Gastrocnemius medialis (tissue), 4 donors: ENCODE results near the gene CYS1. TPM values are rescaled to one million over a fixed set of nuclear protein-coding genes. Genes with fewer than 3 reads are reported as not detected.
"Not testable (repeated sequence)": the region's sequence is repeated elsewhere in the genome, so short reads cannot be mapped to it uniquely, and the experiment has no call there.

ENCODE experiments used
- ATAC-seq, 2 donors: fragments of 150-250 bp; one replicate each; pipeline ENCODE4 v1.9.1; 2016
- DNase-seq, 2 donors: peaks; one replicate each; pipeline ENCODE4 v3.0.0-alpha.2; 2019
- H3K27ac ChIP-seq, 4 donors: fragments of 200-600 bp; sonication (generic); 1 replicate in 1 of 4; 2 replicates in 3 of 4; pipeline ENCODE4 v1.5.1; 2016 to 2018; ENCODE audit warnings: mild to moderate bottlenecking in 2 of 4, moderate library complexity in 1 of 4
- H3K27me3 ChIP-seq, 3 donors: fragments of 200-600 bp; sonication (generic) in 2 of 3; 1 replicate in 1 of 3; 2 replicates in 2 of 3; pipeline versions ENCODE4 v1.5.1 to v1.6.0; 2016 to 2019; ENCODE audit warnings: mild to moderate bottlenecking in 1 of 3, moderate library complexity in 1 of 3
- H3K36me3 ChIP-seq, 2 donors: fragments of 200-600 bp; sonication (generic) in 1 of 2; one replicate each; pipeline ENCODE4 v1.5.1; 2017 to 2018
- H3K4me1 ChIP-seq, 2 donors: fragments of 200-600 bp; sonication (generic) in 1 of 2; one replicate each; pipeline ENCODE4 v1.5.1; 2016 to 2017; ENCODE audit warnings: mild to moderate bottlenecking in 2 of 2
- H3K4me3 ChIP-seq, 4 donors: fragments of 200-600 bp; sonication (generic) in 3 of 4; 1 replicate in 1 of 4; 2 replicates in 3 of 4; pipeline ENCODE4 v1.5.1; 2016 to 2019; ENCODE audit warnings: mild to moderate bottlenecking in 2 of 4
- H3K9me3 ChIP-seq, 3 donors: fragments of 200-600 bp; sonication (generic) in 2 of 3; 1 replicate in 1 of 3; 2 replicates in 2 of 3; pipeline ENCODE4 v1.5.1; 2016 to 2019
- POLR2A ChIP-seq, 2 donors: fragments of 450-650 bp; IDR thresholded peaks; one replicate each; pipeline ENCODE4 v1.6.1; 2017; ENCODE audit warnings: antibody characterized with exemption in 2 of 2, mild to moderate bottlenecking in 2 of 2, moderate library complexity in 2 of 2
- in situ Hi-C, 4 donors: fragments of 200-750 bp; cut with MboI; loops; one replicate each; pipeline versions ENCODE4 v1.15.0 to v1.8.0; 2017; ENCODE audit warnings: low sequenced_read_pairs in 4 of 4
- intact Hi-C: fragments of 100-400 bp; cut with DNase I; formaldehyde crosslinking; loops from one replicate; pipeline ENCODE4 v1.15.1; 2023; ENCODE audit warnings: low total_unique reads
- total RNA-seq, 4 donors: library from RNA; depleted of rRNA; stranded (reverse); fragments of >200 nt; gene quantifications; one replicate each; pipeline versions ENCODE4 v1.1.0 to v1.2.3, GENCODE V29; 2016
- TF ChIP-seq, protein P1 (sequence below), 5 experiments: fragments of 450-650 bp in 3 of 5; fragments of 200-600 bp in 2 of 5; sonication (generic) in 2 of 5; IDR thresholded peaks in 4 of 5; conservative IDR thresholded peaks in 1 of 5; 1 replicate in 4 of 5; 2 replicates in 1 of 5; pipeline ENCODE4 v1.5.1; 2016 to 2019; ENCODE audit warnings: antibody characterized with exemption in 5 of 5, mild to moderate bottlenecking in 3 of 5, moderate library complexity in 3 of 5

CYS1 gene
- total RNA-seq, 4 donors from 2014 or later = 0.10 to 0.42 (median 0.18) TPM; not detected in 1

DNA sequence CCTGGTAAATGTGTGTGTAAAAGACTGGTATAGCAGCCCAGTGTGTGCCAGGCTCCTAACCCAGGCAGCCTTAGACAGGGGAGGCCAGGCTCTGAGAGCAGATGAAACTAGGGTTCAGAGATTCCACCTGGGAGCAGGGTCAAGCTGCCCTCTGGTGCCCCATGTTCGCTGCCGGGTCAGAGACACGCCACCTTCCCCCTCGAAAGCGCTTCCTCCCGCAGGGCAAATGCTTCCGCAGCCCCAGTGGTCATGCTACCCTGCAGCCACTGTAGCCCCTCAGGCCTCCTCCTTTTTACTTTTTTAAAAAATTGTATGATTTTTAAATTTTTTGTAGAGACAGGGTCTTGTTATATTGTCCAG is 47.5 kb downstream of the CYS1 start:
- Histone ChIP-seq H3K36me3 (no peaks in the 10 kb centered on the region), H3K27ac (no peak overlapping the region), H3K9me3 (no peaks in the 10 kb centered on the region), H3K4me1 (peaks cover 23 to 40% of the 10 kb centered on the region in 2 donors), H3K4me3 (no peak overlapping the region), H3K27me3 (no peaks in the 10 kb centered on the region)
- in situ Hi-C loops = loop anchor here in 2 of 4 donors (25.0 kb wide), 2 partner anchors 220 to 395 kb away; partner anchors contain the start of gene YWHAQ (in 1 of the 2)
- DNase-seq = no peak
- TF ChIP-seq, protein P1, sequence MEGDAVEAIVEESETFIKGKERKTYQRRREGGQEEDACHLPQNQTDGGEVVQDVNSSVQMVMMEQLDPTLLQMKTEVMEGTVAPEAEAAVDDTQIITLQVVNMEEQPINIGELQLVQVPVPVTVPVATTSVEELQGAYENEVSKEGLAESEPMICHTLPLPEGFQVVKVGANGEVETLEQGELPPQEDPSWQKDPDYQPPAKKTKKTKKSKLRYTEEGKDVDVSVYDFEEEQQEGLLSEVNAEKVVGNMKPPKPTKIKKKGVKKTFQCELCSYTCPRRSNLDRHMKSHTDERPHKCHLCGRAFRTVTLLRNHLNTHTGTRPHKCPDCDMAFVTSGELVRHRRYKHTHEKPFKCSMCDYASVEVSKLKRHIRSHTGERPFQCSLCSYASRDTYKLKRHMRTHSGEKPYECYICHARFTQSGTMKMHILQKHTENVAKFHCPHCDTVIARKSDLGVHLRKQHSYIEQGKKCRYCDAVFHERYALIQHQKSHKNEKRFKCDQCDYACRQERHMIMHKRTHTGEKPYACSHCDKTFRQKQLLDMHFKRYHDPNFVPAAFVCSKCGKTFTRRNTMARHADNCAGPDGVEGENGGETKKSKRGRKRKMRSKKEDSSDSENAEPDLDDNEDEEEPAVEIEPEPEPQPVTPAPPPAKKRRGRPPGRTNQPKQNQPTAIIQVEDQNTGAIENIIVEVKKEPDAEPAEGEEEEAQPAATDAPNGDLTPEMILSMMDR (IDR thresholded peaks at IDR 0.05 in 4 of 5, conservative IDR thresholded peaks at IDR 0.05 in 1 of 5) = no peak
- TF ChIP-seq POLR2A (IDR thresholded peaks at IDR 0.05) = no peak
- intact Hi-C loops = no loop called here
- no peak for ATAC-seq

DNA sequence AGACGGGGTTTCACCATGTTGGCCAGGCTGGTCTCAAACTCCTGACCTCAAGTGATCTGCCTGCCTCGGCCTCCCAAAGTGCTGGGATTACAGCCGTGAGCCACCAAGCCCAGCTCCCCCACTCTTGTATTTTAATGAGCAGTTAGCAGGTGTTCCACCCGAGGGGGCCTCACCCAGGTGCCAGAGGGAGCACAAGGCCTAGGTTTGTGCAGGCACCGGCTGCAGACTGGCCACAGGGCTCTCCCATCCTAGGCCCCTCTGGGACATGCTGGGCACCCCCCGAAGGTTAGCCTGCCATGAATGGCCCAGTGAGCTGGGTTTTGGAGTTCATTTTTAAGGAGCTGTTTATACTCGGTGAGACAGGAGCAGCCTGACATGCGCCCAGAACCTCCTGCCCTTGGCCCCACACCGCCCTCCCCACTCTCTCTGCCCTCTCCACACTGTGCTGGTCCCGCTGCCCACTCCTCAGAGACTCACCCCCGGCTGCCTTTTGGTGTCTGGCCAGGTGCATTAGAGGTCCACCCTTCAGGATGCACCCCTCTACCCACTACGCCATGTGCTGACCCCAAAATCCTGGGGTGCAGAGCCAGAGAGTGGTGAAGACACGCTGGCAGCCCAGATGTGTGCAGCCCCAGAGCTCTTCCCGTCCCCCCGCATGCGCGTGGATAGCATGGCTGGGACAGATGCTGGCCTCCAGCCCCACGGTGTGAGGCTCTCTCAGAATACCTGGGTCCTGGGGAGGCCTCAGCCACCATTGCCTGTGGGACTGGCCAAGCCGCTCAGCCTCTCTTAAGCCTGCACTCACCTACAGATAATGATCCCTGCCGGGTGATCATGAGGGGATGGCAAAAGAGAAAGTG is 48.1 kb downstream of the CYS1 start:
- no peaks in the 10 kb centered on the region for H3K27me3 ChIP-seq
- DNase-seq (no peak), ATAC-seq (no peak)
- H3K4me1 ChIP-seq = peaks cover 17 to 34% of the 10 kb centered on the region in 2 donors
- H3K36me3 ChIP-seq = no peaks in the 10 kb centered on the region
- no peaks in the 10 kb centered on the region for H3K9me3 ChIP-seq
- H3K27ac ChIP-seq = no peak overlapping the region
- in situ Hi-C loops = loop anchor here in 2 of 4 donors (25.0 kb wide), 2 partner anchors 220 to 395 kb away; partner anchors contain the start of gene YWHAQ (in 1 of the 2)
- TF ChIP-seq, protein P1 (IDR thresholded peaks at IDR 0.05 in 4 of 5, conservative IDR thresholded peaks at IDR 0.05 in 1 of 5) = no peak
- no peak for TF ChIP-seq POLR2A (IDR thresholded peaks at IDR 0.05)
- no peak overlapping the region for H3K4me3 ChIP-seq
- intact Hi-C loops = no loop called here

DNA sequence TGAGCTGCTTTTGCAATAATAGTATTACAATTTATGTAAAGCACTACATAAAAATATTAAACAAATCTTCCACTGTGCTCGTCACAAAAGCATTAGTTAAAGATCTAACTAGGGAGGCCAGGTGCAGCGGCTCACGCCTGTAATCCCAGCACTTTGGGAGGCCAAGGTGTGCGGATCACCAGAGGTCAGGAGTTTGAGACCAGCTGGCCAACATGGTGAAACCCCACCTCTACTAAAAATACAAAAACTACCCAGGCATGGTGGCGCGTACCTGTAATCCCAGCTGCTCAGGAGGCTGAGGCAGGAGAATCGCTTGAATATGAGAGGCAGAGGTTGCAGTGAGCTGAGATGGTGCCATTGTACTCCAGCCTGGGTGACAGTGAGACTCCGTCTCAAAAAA is 49.4 kb downstream of the CYS1 start:
- ATAC-seq, H3K4me3 ChIP-seq, intact Hi-C loops, H3K27me3 ChIP-seq, H3K27ac ChIP-seq, H3K36me3 ChIP-seq, DNase-seq, H3K9me3 ChIP-seq: not testable (repeated sequence)
- in situ Hi-C loops = loop anchor here in 2 of 4 donors (25.0 kb wide), 2 partner anchors 218 to 393 kb away; partner anchors contain the start of gene YWHAQ (in 1 of the 2)
- peaks cover 4 to 21% of the 10 kb centered on the region in 2 donors for H3K4me1 ChIP-seq

DNA sequence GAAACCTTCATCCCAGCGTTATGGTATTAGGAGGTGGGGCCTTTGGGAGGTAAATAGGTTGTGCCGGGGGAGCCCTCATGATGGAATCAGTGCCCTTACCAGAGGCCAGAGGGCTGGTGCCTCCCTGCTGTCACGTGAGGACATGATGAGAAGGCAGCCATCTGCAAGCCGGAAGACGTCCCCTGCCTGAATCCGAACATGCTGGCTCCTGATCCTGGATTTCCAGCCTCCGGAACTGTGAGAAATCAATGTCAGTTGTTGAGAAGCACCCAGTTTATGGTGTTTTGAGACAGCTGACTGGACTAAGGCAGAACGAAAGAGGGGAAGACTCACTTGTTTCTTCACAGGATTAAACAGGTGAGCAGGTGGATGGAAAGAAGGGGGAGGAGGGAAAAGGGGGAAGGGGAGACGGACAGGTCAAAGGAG is 49.9 kb downstream of the CYS1 start:
- H3K4me3 ChIP-seq = no peak overlapping the region
- peak overlapping the region in 1 of 4 donors; percentile 65 for H3K27ac ChIP-seq
- ATAC-seq (no peak), DNase-seq (no peak)
- no peaks in the 10 kb centered on the region for H3K27me3 ChIP-seq
- in situ Hi-C loops = loop anchor here in 2 of 4 donors (25.0 kb wide), 2 partner anchors 218 to 393 kb away; partner anchors contain the start of gene YWHAQ (in 1 of the 2)
- no peaks in the 10 kb centered on the region for H3K36me3 ChIP-seq
- TF ChIP-seq POLR2A (IDR thresholded peaks at IDR 0.05) = no peak
- TF ChIP-seq, protein P1 (IDR thresholded peaks at IDR 0.05 in 4 of 5, conservative IDR thresholded peaks at IDR 0.05 in 1 of 5) = no peak
- intact Hi-C loops = no loop called here
- no peaks in the 10 kb centered on the region for H3K9me3 ChIP-seq
- peaks cover 0 to 16% of the 10 kb centered on the region in 2 donors for H3K4me1 ChIP-seq

DNA sequence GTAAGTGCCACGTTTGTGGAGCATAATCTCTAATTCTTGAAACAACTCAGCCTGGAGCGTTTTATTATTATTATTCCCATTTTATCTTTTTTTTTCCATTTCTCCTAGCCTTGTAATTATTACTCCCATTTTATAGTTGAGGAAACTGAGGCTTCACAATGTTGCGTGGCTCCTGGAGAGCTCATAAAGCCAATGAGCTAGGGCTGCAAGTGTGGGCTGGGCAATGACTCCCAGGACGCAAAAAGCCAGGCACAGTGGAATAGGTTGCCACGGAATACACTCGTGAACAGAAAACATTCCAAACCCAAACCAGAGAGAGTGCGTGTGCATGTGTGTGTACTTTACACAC is 50.4 kb downstream of the CYS1 start:
- Histone ChIP-seq H3K4me3 (peak overlapping the region in 1 of 4 donors; percentile 6), H3K4me1 (peaks cover 0 to 13% of the 10 kb centered on the region in 2 donors), H3K36me3 (no peaks in the 10 kb centered on the region), H3K9me3 (no peaks in the 10 kb centered on the region), H3K27me3 (no peaks in the 10 kb centered on the region), H3K27ac (peak overlapping the region in 3 of 4 donors; percentile 44 to 65 (median 56))
- ATAC-seq = no peak
- no peak for DNase-seq
- intact Hi-C loops (no loop called here), in situ Hi-C loops (loop anchor here in 2 of 4 donors (25.0 kb wide), 2 partner anchors 218 to 393 kb away; partner anchors contain the start of gene YWHAQ (in 1 of the 2))
- no peak for TF ChIP-seq POLR2A (IDR thresholded peaks at IDR 0.05)
- TF ChIP-seq, protein P1 (IDR thresholded peaks at IDR 0.05 in 4 of 5, conservative IDR thresholded peaks at IDR 0.05 in 1 of 5) = no peak
